HepG2 (cell line): ENCODE measurements around the gene CYSRT1. TPM values are rescaled to one million over a fixed set of nuclear protein-coding genes. Genes with fewer than 3 reads are reported as not detected.

Experiments used
- ATF5 ChIP-seq: sonication (generic); formaldehyde crosslinking; IDR thresholded peaks from 2 replicates; pipeline ENCODE4 v1.4.0; 2020; ENCODE audit warnings: mild to moderate bottlenecking, low read depth, missing genetic modification reagents
- BORCS8-MEF2B ChIP-seq: sonication (generic); formaldehyde crosslinking; IDR thresholded peaks from 2 replicates; pipeline ENCODE4 v1.8.0; 2022; ENCODE audit warnings: mild to moderate bottlenecking, missing genetic modification reagents
- HOXA5 ChIP-seq: sonication (generic); formaldehyde crosslinking; IDR thresholded peaks from 2 replicates; pipeline ENCODE4 v1.4.0; 2020; ENCODE audit warnings: missing genetic modification reagents
- HOXA9 ChIP-seq: sonication (generic); formaldehyde crosslinking; IDR thresholded peaks from 2 replicates; pipeline ENCODE4 v1.8.1; 2022; ENCODE audit warnings: missing genetic modification reagents, mild to moderate bottlenecking, moderate library complexity, borderline replicate concordance
- MAX ChIP-seq: IDR thresholded peaks from 2 replicates; pipeline ENCODE4 v1.6.1; 2012; ENCODE audit warnings: inconsistent platforms
- NFKBIZ ChIP-seq: IDR thresholded peaks from 2 replicates; pipeline ENCODE4 v1.6.1; 2018; ENCODE audit warnings: missing genetic modification reagents, missing compliant biosample characterization
- PHB2 ChIP-seq: fragments of 450-650 bp; IDR thresholded peaks from 2 replicates; pipeline ENCODE4 v1.6.1; 2018; ENCODE audit not compliant: partially characterized antibody
- SNRNP70 ChIP-seq: fragments of 200-400 bp; formaldehyde crosslinking; IDR thresholded peaks from 2 replicates; pipeline ENCODE4 v1.6.1; 2017; ENCODE audit warnings: mild to moderate bottlenecking, low read depth, low read length, moderate library complexity
- TERF1 ChIP-seq: sonication (generic); formaldehyde crosslinking; IDR thresholded peaks from 2 replicates; pipeline ENCODE4 v1.8.0; 2022; ENCODE audit warnings: mild to moderate bottlenecking, missing genetic modification reagents, moderate library complexity
- ZBTB44 ChIP-seq: sonication (generic); formaldehyde crosslinking; IDR thresholded peaks from 2 replicates; pipeline ENCODE4 v1.4.0; 2020; ENCODE audit warnings: missing genetic modification reagents
- ZMYM3 ChIP-seq: sonication (generic); formaldehyde crosslinking; IDR thresholded peaks from 2 replicates; pipeline ENCODE4 v1.5.1; 2020; ENCODE audit warnings: mild to moderate bottlenecking, missing genetic modification reagents
- ZMYM4 ChIP-seq: sonication (generic); formaldehyde crosslinking; IDR thresholded peaks from 2 replicates; pipeline ENCODE4 v1.8.1; 2023; ENCODE audit warnings: mild to moderate bottlenecking, missing genetic modification reagents
- ZNF17 ChIP-seq: sonication (generic); formaldehyde crosslinking; IDR thresholded peaks from 2 replicates; pipeline ENCODE4 v1.5.0; 2020; ENCODE audit warnings: mild to moderate bottlenecking, missing genetic modification reagents
- ZNF263 ChIP-seq: sonication (generic); formaldehyde crosslinking; IDR thresholded peaks from 2 replicates; pipeline ENCODE4 v1.4.0; 2020; ENCODE audit warnings: missing genetic modification reagents
- ZNF335 ChIP-seq: sonication (generic); formaldehyde crosslinking; IDR thresholded peaks from 2 replicates; pipeline ENCODE4 v1.4.0; 2020; ENCODE audit warnings: missing genetic modification reagents
- ZNF460 ChIP-seq: sonication (generic); formaldehyde crosslinking; IDR thresholded peaks from 2 replicates; pipeline ENCODE4 v1.5.1; 2020; ENCODE audit warnings: missing genetic modification reagents, mild to moderate bottlenecking, borderline replicate concordance
- ZNF589 ChIP-seq: sonication (generic); formaldehyde crosslinking; conservative IDR thresholded peaks from 2 replicates; pipeline ENCODE4 v1.8.0; 2022; ENCODE audit warnings: mild to moderate bottlenecking, moderate library complexity, missing genetic modification reagents
- ZNF746 ChIP-seq: sonication (generic); formaldehyde crosslinking; IDR thresholded peaks from 2 replicates; pipeline ENCODE4 v1.8.0; 2022; ENCODE audit warnings: mild to moderate bottlenecking, missing genetic modification reagents
- ZXDC ChIP-seq: sonication (generic); formaldehyde crosslinking; IDR thresholded peaks from 2 replicates; pipeline ENCODE4 v1.5.0; 2020; ENCODE audit warnings: mild to moderate bottlenecking, missing genetic modification reagents
- polyA plus RNA-seq, 8 experiments: library from polyadenylated mRNA; depleted of rRNA in 3 of 8; stranded (reverse) in 7 of 8; unstranded in 1 of 8; fragments of >200 nt; fragmentation: Illumina TruSeq in 4 of 8; extraction: Trizol in 4 of 8; gene quantifications; 2 replicates each; pipeline versions ENCODE4 v1.2.1 to v1.2.3, GENCODE V29; 2011 to 2016; ENCODE audit warnings: low read depth in 4 of 8, missing spikeins in 1 of 8, mixed read lengths in 1 of 8; ENCODE audit not compliant: insufficient read depth in 1 of 8
- total RNA-seq, 5 experiments: library from RNA; depleted of rRNA; stranded (reverse); fragments of >200 nt; fragmentation: Illumina TruSeq; extraction: Trizol; gene quantifications; 2 replicates each; pipeline ENCODE4 v1.2.3, GENCODE V29; 2016; ENCODE audit warnings: low read depth in 1 of 5

Gene CYSRT1
- total and polyA plus RNA-seq, 2 of the 13 experiments (the other 11 are each of a cell fraction or from before 2014, with no cell fraction given), result 1.5 to 2.1 TPM

- TF ChIP-seq ZXDC (no peak), TERF1 (no peak), ZNF746 (CRISPR knock-in tag) (peak; percentile 93), ZNF460 (CRISPR knock-in tag) (peak; percentile 66; the same call in 1 of the 2 replicates), ZBTB44 (CRISPR knock-in tag) (no peak), ZNF17 (CRISPR knock-in tag) (no peak), ZNF335 (CRISPR knock-in tag) (no peak), BORCS8-MEF2B (no peak), ZNF263 (peak; percentile 43; the same call in 1 of the 2 replicates), ZMYM3 (CRISPR knock-in tag) (0 out of 2 replicates have a peak, but pooled peaks have one; percentile 22), PHB2 (no peak), HOXA9 (CRISPR knock-in tag) (no peak), ZNF589 (0 out of 2 replicates have a peak, but pooled peaks have one; percentile 45), ZMYM4 (0 out of 2 replicates have a peak, but pooled peaks have one; percentile 19), MAX (no peak), ATF5 (no peak), NFKBIZ (CRISPR knock-in tag) (no peak), HOXA5 (CRISPR knock-in tag) (no peak), SNRNP70 (no peak)
Observed at GRCh38 chr9:137229903-137230704, 5.1 kb downstream of the CYSRT1 start (continued).
